HEK293 (cell line): ENCODE data around the gene CNN2.

Experiments
- CTCF ChIA-PET: fragments of 350-600 bp; formaldehyde crosslinking; extraction: SDS; loops from one replicate; lab custom pipeline; 2021; ENCODE audit warnings: antibody characterized with exemption; lab: Yijun Ruan, JAX
- POLR2A ChIA-PET: fragments of 300-600 bp; formaldehyde crosslinking; extraction: SDS; loops from one replicate; lab custom pipeline; 2020; ENCODE audit warnings: antibody characterized with exemption, inconsistent platforms; lab: Yijun Ruan, JAX
- H3K27ac ChIP-seq: fragments of 200-500 bp; sonication (Bioruptor generic); 2 replicates; pipeline ENCODE4 v1.5.1; 2014; ENCODE audit warnings: low read depth, low read length, control low read depth, inconsistent platforms; ENCODE audit errors: extremely low read depth
- H3K36me3 ChIP-seq, 2 experiments: fragments of 200-500 bp in 1 of 2; sonication (Bioruptor generic) in 1 of 2; 1 replicate in 1 of 2; 2 replicates in 1 of 2; pipeline ENCODE4 v1.5.1; 2014 to 2017; ENCODE audit warnings: inconsistent platforms in 2 of 2, low read length in 2 of 2; ENCODE audit not compliant: control insufficient read depth in 2 of 2, insufficient read depth in 1 of 2
- H3K4me1 ChIP-seq: fragments of 200-500 bp; sonication (Bioruptor generic); 2 replicates; pipeline ENCODE4 v1.5.1; 2014; ENCODE audit warnings: mild to moderate bottlenecking, low read length, inconsistent platforms; ENCODE audit not compliant: control insufficient read depth, insufficient read depth
- H3K4me3 ChIP-seq: 2 replicates; pipeline ENCODE4 v1.5.1; 2011; ENCODE audit warnings: low read depth, mild to moderate bottlenecking, control low read depth, low read length, moderate library complexity
- H3K9me3 ChIP-seq: fragments of 200-500 bp; sonication (Bioruptor generic); 2 replicates; pipeline ENCODE4 v1.5.1; 2014; ENCODE audit warnings: low read depth, low read length, inconsistent platforms; ENCODE audit not compliant: control insufficient read depth, insufficient read depth
- EGR2 ChIP-seq: fragments of 450-650 bp; formaldehyde crosslinking; IDR thresholded peaks from 2 replicates; pipeline ENCODE4 v1.5.1; 2016; ENCODE audit warnings: low read depth, missing biosample characterization, missing genetic modification characterization
- GLIS1 ChIP-seq: fragments of 450-650 bp; formaldehyde crosslinking; IDR thresholded peaks from 2 replicates; pipeline ENCODE4 v1.5.1; 2016; ENCODE audit warnings: missing biosample characterization, missing genetic modification characterization
- GLIS2 ChIP-seq: fragments of 450-650 bp; formaldehyde crosslinking; IDR thresholded peaks from 2 replicates; pipeline ENCODE4 v1.5.1; 2016; ENCODE audit warnings: missing biosample characterization, missing genetic modification characterization
- KLF1 ChIP-seq: fragments of 450-650 bp; formaldehyde crosslinking; IDR thresholded peaks from 2 replicates; pipeline ENCODE4 v1.5.1; 2016; ENCODE audit warnings: missing biosample characterization, missing genetic modification characterization
- PRDM10 ChIP-seq: fragments of 450-650 bp; formaldehyde crosslinking; IDR thresholded peaks from 2 replicates; pipeline ENCODE4 v1.5.1; 2016; ENCODE audit warnings: missing biosample characterization, missing genetic modification characterization
- ZBTB17 ChIP-seq: fragments of 450-650 bp; formaldehyde crosslinking; IDR thresholded peaks from 2 replicates; pipeline ENCODE4 v1.5.1; 2016; ENCODE audit warnings: missing biosample characterization, missing genetic modification characterization
- ZBTB48 ChIP-seq: fragments of 450-650 bp; formaldehyde crosslinking; IDR thresholded peaks from 2 replicates; pipeline ENCODE4 v1.5.1; 2016; ENCODE audit warnings: missing biosample characterization, missing genetic modification characterization
- ZIC2 ChIP-seq: fragments of 450-650 bp; formaldehyde crosslinking; IDR thresholded peaks from 2 replicates; pipeline ENCODE4 v1.5.1; 2016; ENCODE audit warnings: missing biosample characterization, missing genetic modification characterization
- ZNF132 ChIP-seq: fragments of 450-650 bp; formaldehyde crosslinking; IDR thresholded peaks from 2 replicates; pipeline ENCODE4 v1.5.1; 2017; ENCODE audit warnings: missing biosample characterization, missing genetic modification characterization, borderline replicate concordance
- ZNF221 ChIP-seq: fragments of 450-650 bp; formaldehyde crosslinking; IDR thresholded peaks from 2 replicates; pipeline ENCODE4 v1.5.1; 2017; ENCODE audit warnings: missing biosample characterization, missing genetic modification characterization, borderline replicate concordance
- ZNF292 ChIP-seq: fragments of 450-650 bp; formaldehyde crosslinking; IDR thresholded peaks from 2 replicates; pipeline ENCODE4 v1.5.1; 2016; ENCODE audit warnings: low read depth, missing biosample characterization, missing genetic modification characterization, borderline replicate concordance
- ZNF341 ChIP-seq: fragments of 450-650 bp; formaldehyde crosslinking; IDR thresholded peaks from 2 replicates; pipeline ENCODE4; 2016; ENCODE audit warnings: low read depth, missing biosample characterization, missing genetic modification characterization
- ZNF423 ChIP-seq: fragments of 450-650 bp; formaldehyde crosslinking; IDR thresholded peaks from 2 replicates; pipeline ENCODE4 v1.5.1; 2016; ENCODE audit warnings: missing biosample characterization, missing genetic modification characterization
- ZNF529 ChIP-seq: fragments of 450-650 bp; formaldehyde crosslinking; IDR thresholded peaks from 2 replicates; pipeline ENCODE4 v1.5.1; 2017; ENCODE audit warnings: missing genetic modification characterization, missing biosample characterization; ENCODE audit not compliant: insufficient replicate concordance
- ZNF600 ChIP-seq: fragments of 450-650 bp; formaldehyde crosslinking; IDR thresholded peaks from 2 replicates; pipeline ENCODE4 v1.5.1; 2016; ENCODE audit warnings: missing biosample characterization, missing genetic modification characterization
- TF ChIP-seq, protein P1 (sequence below): fragments of 450-650 bp; formaldehyde crosslinking; IDR thresholded peaks from 2 replicates; pipeline ENCODE4 v1.5.1; 2016; ENCODE audit warnings: missing biosample characterization, missing genetic modification characterization

The CNN2 gene

DNA sequence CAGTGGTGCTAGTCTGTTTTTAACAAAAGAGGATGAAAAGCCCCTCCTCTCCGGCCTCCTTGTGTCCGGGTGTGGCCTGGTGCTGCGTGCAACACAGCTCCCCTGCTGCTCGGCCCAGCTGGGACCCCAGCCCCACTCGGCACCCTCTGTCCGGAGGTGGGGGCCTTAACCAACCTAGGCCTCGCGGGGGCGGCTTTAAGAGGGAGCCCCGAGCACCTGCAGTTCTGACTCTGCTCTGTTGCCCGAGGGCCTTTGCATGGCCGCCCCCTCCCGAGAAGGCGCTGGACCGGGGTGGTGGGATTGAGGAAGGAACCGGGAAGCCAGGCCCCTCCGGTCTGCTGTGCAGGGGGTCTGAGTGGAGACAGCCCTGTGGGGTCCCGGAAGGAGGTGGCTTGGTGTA is 31.9 kb upstream of the CNN2 start:
- TF ChIP-seq ZNF132 (tag by site-specific recombination) (no peak), EGR2 (tag by site-specific recombination) (0 out of 2 replicates have a peak, but pooled peaks have one; percentile 11)

GRCh38 chr19:995051-995827 is 31.2 kb upstream of the CNN2 start:
- Histone ChIP-seq H3K4me1 (peaks cover 7% of the 10 kb centered on the region), H3K9me3 (no peaks in the 10 kb centered on the region), H3K36me3 (peaks cover 0 to 36% of the 10 kb centered on the region in 2 experiments; a peak in 1 of 3 replicates), H3K27ac (no peak overlapping the region), H3K4me3 (no peak overlapping the region)
- TF ChIP-seq ZBTB17, result peak; percentile 67
- TF ChIP-seq ZNF292 (tag by site-specific recombination), result no peak
- no peak for TF ChIP-seq ZNF529 (tag by site-specific recombination)
- TF ChIP-seq GLIS1, result peak; percentile 94
- TF ChIP-seq PRDM10 (tag by site-specific recombination), result 0 out of 2 replicates have a peak, but pooled peaks have one; percentile 10
- TF ChIP-seq ZNF221, result no peak
- peak; percentile 24; the same call in 1 of the 2 replicates for TF ChIP-seq ZNF341 (tag by site-specific recombination)
- peak; percentile 72 for TF ChIP-seq ZIC2 (tag by site-specific recombination)
- TF ChIP-seq ZNF423 (tag by site-specific recombination), result peak; percentile 85
- TF ChIP-seq GLIS2 (tag by site-specific recombination), result peak; percentile 60
- TF ChIP-seq, protein P1, sequence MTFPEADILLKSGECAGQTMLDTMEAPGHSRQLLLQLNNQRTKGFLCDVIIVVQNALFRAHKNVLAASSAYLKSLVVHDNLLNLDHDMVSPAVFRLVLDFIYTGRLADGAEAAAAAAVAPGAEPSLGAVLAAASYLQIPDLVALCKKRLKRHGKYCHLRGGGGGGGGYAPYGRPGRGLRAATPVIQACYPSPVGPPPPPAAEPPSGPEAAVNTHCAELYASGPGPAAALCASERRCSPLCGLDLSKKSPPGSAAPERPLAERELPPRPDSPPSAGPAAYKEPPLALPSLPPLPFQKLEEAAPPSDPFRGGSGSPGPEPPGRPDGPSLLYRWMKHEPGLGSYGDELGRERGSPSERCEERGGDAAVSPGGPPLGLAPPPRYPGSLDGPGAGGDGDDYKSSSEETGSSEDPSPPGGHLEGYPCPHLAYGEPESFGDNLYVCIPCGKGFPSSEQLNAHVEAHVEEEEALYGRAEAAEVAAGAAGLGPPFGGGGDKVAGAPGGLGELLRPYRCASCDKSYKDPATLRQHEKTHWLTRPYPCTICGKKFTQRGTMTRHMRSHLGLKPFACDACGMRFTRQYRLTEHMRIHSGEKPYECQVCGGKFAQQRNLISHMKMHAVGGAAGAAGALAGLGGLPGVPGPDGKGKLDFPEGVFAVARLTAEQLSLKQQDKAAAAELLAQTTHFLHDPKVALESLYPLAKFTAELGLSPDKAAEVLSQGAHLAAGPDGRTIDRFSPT (tag by site-specific recombination), result peak; percentile 81; the same call in 1 of the 2 replicates
- TF ChIP-seq KLF1 (tag by site-specific recombination), result peak; percentile 53; the same call in 1 of the 2 replicates
- peak; percentile 57 for TF ChIP-seq ZBTB48 (tag by site-specific recombination)
- 0 out of 2 replicates have a peak, but pooled peaks have one; percentile 13 for TF ChIP-seq ZNF600
- POLR2A ChIA-PET, result interaction anchor here (1.3 to 3.1 kb wide), 2 partner anchors 10 to 31 kb away, joined by 3 to 15 read pairs; partner anchors contain the start of gene WDR18
- CTCF ChIA-PET, result interaction anchor here (0.6 to 1.3 kb wide), 4 partner anchors 11 to 105 kb away, joined by 3 to 6 read pairs (median 4); partner anchors contain the start of gene WDR18

More for the DNA sequence above, 31.9 kb upstream of the CNN2 start:
- H3K4me1 ChIP-seq, result peaks cover 7% of the 10 kb centered on the region
- H3K4me3 ChIP-seq, result no peak overlapping the region
- ChIA-PET CTCF (no interaction called here), POLR2A (no interaction called here)
- no peaks in the 10 kb centered on the region for H3K9me3 ChIP-seq
- H3K36me3 ChIP-seq, result peaks cover 0 to 44% of the 10 kb centered on the region in 2 experiments; a peak in 1 of 3 replicates
- no peak overlapping the region for H3K27ac ChIP-seq
